DMS114 treated with DMSO at 0.1 percent for 48 hours (cell line): ENCODE results near the gene OR56A3.
"Not testable (repeated sequence)": the region's sequence is repeated elsewhere in the genome, so short reads cannot be mapped to it uniquely, and the experiment has no call there.

Experiments
- DNase-seq: peaks from one replicate; lab custom pipeline; 2025; ENCODE audit not compliant: unreplicated experiment; lab: John Stamatoyannopoulos, UW

The OR56A3 gene

GRCh38 chr11:5941951-5942350 is at the start of gene OR56A3:
Gene OR56A3 (plus strand): TSS chr11:5942251. CDS start chr11:5947347, 5,096 bp downstream.
- no peak for DNase-seq

DNA sequence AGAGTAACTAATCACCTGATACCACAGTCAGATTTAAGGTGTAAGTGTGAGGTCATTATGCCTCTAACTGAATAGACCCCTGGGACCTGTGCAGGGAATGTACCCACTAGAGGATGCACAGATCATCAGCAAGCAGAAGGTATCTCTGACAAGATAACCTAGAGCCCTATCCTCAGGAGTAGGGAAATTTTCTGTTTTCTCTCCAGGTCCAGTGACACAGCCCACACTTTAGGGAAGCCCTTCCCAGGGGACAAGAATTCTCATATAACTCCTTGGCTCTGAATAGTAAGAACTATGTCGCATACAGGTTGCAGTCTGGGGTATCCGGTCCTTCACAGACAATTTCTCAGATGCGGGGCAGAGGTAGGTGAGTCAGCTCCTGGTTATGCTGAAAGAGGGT is 49.1 kb upstream of the OR56A3 start, which contains the start of gene OR52E5:
Gene OR52E5 (plus strand): TSS at position 301 of the 400 bp plus-strand sequence. CDS start 7,569 bp downstream, outside the sequence.
- DNase-seq: no peak

GRCh38 chr11:5899534-5899933 is 42.5 kb upstream of the OR56A3 start:
- DNase-seq: no peak

DNA sequence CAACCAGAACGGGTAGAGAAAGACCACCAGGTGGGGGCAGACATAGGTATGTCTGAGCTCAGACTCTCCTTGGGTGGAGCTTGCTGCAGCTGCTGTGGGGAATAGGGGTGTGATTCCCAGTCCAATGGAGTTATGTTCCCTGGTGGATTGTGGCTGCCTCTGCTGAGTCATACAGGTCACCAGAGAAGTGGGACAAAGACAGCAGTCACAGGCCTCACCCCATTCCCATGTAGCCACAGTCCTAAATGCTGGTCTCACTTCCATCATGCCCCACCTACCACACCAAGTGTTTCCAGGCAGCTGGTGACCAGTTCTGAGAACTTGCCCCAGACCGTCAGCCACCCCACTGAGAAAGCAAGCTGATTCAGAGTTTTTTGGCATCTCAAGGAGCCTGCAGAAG is 31.5 kb upstream of the OR56A3 start:
- no peak for DNase-seq

- DNase-seq: no peak
Observed at GRCh38 chr11:5922749-5923426, 19.2 kb upstream of the OR56A3 start.

DNA sequence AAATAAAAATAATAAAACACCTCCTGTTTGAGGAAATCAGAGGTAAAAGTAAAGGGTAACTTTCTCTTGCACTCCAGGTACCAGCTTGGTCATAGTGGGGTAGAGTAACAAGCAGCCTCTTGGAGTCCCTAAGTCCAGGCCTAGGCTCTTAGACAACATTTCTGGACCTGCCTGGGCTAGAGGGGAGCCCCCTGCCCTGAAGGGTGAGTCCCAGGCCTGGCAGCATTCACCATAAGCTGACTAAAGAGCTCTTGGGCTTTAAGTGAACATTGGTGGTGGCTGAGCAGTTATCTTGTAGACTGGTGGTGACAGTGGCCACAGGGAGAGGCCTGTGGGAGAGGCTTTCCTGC is 18.6 kb upstream of the OR56A3 start:
- DNase-seq: no peak

GRCh38 chr11:5923794-5924193 is 18.3 kb upstream of the OR56A3 start:
- DNase-seq: no peak

GRCh38 chr11:5928271-5928670 is 13.8 kb upstream of the OR56A3 start:
- DNase-seq: no peak

GRCh38 chr11:5928811-5929210 is 13.2 kb upstream of the OR56A3 start:
- DNase-seq: no peak

GRCh38 chr11:5929571-5930368 is 12.3 kb upstream of the OR56A3 start:
- DNase-seq: no peak

DNA sequence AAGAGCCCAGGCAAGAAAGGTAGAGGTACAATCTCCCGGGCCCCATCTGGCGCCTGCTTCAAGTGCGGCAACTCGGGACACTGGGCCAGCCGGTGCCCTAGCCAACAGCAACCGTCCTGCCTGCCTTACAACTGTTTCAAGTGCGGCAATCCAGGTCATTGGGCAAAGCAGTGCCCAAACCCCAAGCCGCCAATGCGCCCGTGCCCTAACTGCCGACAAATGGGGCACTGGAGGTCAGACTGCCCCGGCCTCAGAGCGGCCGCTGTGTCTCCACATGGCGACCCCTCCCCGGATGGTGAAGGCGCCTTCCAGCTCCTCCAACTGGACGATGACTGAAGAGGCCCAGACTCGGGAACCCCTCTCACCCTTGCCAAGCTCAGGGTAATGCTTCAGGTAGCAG is 11.4 kb upstream of the OR56A3 start:
- DNase-seq: no peak

DNA sequence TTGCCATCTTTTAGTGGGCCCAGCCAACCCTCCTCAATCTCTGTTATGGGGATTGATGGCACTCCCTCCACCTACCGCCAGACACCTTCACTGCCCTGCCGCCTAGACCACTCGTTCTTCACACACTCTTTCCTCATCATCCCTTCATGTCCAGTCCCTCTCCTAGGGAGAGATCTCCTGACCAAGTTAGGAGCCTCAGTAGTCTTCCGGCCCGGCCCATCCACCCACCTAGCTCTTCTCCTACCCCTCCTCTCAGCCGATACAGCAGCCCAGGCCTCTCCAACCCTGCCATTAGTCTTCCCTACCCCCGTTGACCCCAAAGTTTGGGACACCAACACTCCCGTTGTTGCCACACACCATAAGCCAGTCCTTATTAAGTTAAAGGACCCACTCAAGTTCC is 11.0 kb upstream of the OR56A3 start:
- no peak for DNase-seq

GRCh38 chr11:5932671-5933070 is 9.4 kb upstream of the OR56A3 start:
- DNase-seq: no peak

DNA sequence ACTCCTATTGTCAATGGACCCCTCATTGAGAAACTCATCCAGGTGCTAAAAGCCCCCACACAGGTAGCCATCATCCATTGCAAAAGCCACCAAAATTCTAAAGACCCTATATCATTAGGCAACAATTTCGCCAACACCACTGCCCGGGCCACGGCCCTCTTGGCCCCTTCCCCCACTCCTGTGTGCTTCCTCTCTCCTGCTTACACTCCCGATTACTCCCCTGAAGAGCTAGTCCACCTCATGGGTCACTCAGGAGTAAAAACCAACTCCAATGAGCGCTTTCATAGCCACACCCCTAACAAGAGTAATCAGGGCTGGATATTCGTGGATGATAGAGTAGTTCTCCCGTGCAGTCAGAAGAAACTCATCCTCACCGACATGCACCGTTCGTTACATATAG is 8.9 kb upstream of the OR56A3 start:
- DNase-seq: no peak

- DNase-seq: no peak
Observed at GRCh38 chr11:5937868-5938602, 4.0 kb upstream of the OR56A3 start.

GRCh38 chr11:5938603-5938965 is 3.5 kb upstream of the OR56A3 start:
- no peak for DNase-seq

- no peak for DNase-seq
Observed at GRCh38 chr11:5940748-5941147, 1.3 kb upstream of the OR56A3 start.

GRCh38 chr11:5955586-5955985 is 13.5 kb downstream of the OR56A3 start:
- DNase-seq: no peak

DNA sequence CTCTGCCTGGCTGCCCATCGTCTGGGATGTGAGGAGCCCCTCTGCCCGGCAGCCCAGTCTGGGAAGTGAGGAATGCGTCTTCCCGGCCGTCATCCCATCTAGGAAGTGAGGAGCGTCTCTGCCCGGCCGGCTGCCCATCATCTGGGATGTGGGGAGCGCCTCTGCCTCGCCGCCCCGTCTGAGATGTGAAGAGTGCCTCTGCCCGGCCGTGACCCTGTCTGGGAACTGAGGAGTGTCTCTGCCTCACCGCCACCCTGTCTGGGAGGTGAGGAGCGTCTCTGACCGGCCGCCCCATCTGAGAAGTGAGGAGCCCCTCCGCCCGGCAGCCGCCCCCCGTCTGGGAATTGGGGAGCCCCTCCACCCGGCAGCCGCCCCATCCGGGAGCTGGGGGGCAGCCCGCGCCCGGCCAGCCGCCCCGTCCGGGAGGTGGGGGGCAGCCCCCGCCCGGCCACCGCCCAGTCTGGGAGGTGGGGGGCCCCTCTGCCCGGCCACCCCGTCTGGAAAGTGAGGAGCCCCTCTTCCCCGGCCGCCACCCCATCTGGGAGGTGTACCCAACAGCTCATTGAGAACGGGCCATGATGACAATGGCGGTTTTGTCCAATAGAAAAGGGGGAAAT is 18.8 kb downstream of the OR56A3 start:
- not testable (repeated sequence) for DNase-seq

- DNase-seq: no peak
Observed at GRCh38 chr11:5966958-5967357, 24.9 kb downstream of the OR56A3 start.

- no peak for DNase-seq
Observed at GRCh38 chr11:5967708-5968107, 25.7 kb downstream of the OR56A3 start.
